GM12865 (cell line): ENCODE data around the gene ALOX12B.

ENCODE experiments used
- DNase-seq: peaks from one replicate; pipeline ENCODE4 v3.0.0; 2010; ENCODE audit warnings: low read depth
- H3K4me3 ChIP-seq: 2 replicates; pipeline ENCODE4 v1.5.1; 2011; ENCODE audit warnings: mild to moderate bottlenecking, low read depth, low read length, control low read depth
- CTCF ChIP-seq: IDR thresholded peaks from 2 replicates; pipeline ENCODE4 v1.5.1; 2011; ENCODE audit warnings: low read length, control low read depth, low read depth, inconsistent platforms; ENCODE audit not compliant: insufficient read depth; ENCODE audit errors: missing control alignments

The ALOX12B gene

DNA sequence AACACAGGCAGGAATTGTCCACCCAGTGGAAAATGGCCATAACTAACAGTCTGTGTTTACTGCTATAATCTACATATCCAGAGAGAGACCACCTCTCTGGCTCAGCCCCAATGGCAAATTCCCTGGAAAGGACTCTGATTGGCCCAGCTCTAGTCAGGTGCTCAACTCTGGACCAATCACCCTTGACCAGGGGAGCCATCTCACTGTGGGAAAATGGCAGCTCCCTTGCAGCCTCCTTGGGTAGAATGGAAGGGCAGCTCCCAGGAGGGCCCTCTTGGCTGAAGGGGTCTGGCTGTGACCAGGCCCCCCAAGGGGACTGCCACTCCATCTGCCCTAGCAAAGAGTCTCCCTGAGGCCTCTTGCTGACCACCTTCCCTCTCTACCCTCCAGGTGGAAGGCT lies 45.5 kb downstream of the ALOX12B start:
- H3K4me3 ChIP-seq = no peak overlapping the region
- DNase-seq = no peak
- no peak for TF ChIP-seq CTCF

- TF ChIP-seq CTCF = peak; percentile 51
- DNase-seq = peak; percentile 69
- no peak overlapping the region for H3K4me3 ChIP-seq
These were observed 46.1 kb downstream of the ALOX12B start for GRCh38 chr17:8041249-8041928.

GRCh38 chr17:8039611-8040168 lies 47.8 kb downstream of the ALOX12B start:
- no peak for DNase-seq
- no peak for TF ChIP-seq CTCF

DNA sequence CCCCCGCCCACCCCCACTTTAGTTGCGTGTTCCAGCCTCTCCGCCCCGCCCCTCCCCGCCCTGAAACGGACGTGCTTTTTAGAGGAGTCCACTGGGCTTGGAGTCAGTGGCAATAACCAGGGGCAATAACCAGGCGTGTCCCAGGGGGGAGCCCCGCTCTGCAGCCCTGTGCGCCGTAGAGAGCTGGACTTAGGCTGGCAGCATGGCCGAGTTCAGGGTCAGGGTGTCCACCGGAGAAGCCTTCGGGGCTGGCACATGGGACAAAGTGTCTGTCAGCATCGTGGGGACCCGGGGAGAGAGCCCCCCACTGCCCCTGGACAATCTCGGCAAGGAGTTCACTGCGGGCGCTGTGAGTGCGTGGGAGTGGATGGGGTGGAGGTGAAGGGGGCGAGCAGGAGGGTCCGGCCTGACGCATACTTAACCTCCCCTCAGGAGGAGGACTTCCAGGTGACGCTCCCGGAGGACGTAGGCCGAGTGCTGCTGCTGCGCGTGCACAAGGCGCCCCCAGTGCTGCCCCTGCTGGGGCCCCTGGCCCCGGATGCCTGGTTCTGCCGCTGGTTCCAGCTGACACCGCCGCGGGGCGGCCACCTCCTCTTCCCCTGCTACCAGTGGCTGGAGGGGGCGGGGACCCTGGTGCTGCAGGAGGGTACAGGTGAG lies 48.4 kb downstream of the ALOX12B start, which contains the start of gene ALOX15B:
TSS of gene ALOX15B (plus strand) at position 106 of the 657 bp plus-strand sequence. CDS start at position 203, 97 bp downstream.
- no peak within 1 kb of the TSS for H3K4me3 ChIP-seq
- DNase-seq = no peak
- TF ChIP-seq CTCF = no peak

More at GRCh38 chr17:8039611-8040168, 47.8 kb downstream of the ALOX12B start:
- no peak overlapping the region for H3K4me3 ChIP-seq

- DNase-seq = no peak
- no peak for TF ChIP-seq CTCF
These were observed 55.1 kb downstream of the ALOX12B start for GRCh38 chr17:8032442-8032841.

GRCh38 chr17:8031950-8032349 lies 55.6 kb downstream of the ALOX12B start:
- no peak for TF ChIP-seq CTCF
- no peak overlapping the region for H3K4me3 ChIP-seq
- no peak for DNase-seq

More at GRCh38 chr17:8032442-8032841, 55.1 kb downstream of the ALOX12B start:
- H3K4me3 ChIP-seq = no peak overlapping the region
